ENCODE results near the gene NARS2.
A peak's percentile ranks its signal among the peaks of the same experiment; 100 is the strongest.
"Not testable (repeated sequence)": the region's sequence is repeated elsewhere in the genome, so short reads cannot be mapped to it uniquely, and the experiment has no call there.

NARS2 gene

DNA sequence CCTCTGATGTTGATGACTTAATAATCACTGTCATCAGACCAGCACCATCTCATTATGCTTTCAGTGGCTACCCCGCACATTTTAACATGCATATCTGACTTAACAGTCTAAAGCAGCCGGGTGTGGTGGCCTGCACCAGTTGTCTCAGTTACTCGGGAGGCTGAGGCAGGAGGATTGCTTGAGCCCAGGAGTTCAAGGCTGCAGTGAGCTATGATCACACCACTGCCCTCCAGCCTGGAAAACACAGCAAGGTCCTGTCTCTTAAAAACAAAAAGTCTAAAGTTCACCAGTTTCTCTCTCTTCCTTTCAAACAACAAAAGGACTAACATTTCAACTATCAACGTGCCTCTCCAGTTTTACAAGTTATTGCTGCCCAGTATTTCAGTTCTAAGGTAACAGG, 101.8 kb downstream of the NARS2 start:
- no peak for DNase-seq

- DNase-seq = no peak
Observed at GRCh38 chr11:78472382-78472781, 102.3 kb downstream of the NARS2 start.

- no peak for DNase-seq
Observed at GRCh38 chr11:78470861-78471442, 103.7 kb downstream of the NARS2 start.

- DNase-seq = peak; percentile 26
Observed at GRCh38 chr11:78469896-78470295, 104.8 kb downstream of the NARS2 start.

DNA sequence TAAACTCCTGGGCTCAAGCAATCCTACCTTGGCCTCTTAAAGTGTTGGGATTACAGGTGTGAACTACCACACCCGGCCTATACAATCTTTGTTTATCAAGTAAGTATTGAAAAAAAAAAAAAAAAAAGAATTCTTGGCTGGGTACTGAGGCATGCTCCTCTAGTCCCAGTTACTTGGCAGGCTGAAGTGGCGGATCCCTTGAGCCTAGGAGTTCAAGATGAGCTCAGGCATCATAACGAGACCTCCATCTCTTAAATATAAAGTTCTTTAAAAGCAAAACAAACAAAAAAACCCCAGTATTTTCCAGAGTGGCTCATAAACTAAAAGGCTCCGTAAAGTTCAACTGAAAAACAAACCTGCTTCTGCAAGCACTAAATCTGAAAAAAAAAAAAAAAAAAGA, 106.7 kb downstream of the NARS2 start:
- DNase-seq = no peak

- no peak for DNase-seq
Observed at GRCh38 chr11:78467370-78467769, 107.3 kb downstream of the NARS2 start.

DNA sequence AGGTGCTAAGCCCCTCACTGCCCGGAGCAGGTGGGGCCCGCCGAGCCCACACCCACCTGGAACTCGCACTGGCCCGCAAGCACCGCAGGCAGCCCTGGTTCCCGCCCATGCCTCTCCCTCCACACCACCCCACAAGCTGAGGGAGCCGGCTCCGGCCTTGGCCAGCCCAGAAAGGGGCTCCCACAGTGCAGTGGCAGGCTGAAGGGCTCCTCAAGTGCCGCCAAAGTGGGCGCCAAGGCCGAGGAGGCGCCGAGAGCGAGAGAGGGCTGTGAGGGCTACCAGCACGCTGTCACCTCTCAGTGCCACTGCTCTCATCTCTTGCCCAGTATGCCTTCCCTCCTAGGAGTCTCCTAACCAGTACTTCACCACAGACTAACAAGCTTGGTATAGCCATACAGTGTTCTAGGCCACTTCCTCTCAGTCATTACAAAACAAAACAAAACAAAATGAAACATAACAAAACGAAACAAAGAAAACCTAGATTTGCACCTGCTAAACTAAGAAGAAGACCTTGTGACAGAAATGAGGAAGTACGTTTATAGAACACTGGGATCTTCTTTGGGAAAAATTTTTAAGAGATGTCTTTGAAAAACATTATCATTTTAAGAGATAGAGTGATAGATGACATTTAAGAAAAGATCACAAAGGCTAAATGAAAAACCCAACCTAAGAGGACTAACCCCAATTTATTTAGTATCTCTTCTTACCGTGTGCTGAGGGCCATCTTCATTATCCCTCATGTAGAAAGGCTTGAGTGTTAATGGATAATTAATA, 109.3 kb downstream of the NARS2 start:
- peak; percentile 31 for DNase-seq

- DNase-seq = not testable (repeated sequence)
Observed at GRCh38 chr11:78464787-78465168, 109.9 kb downstream of the NARS2 start.

- no peak for DNase-seq
Observed at GRCh38 chr11:78460471-78460870, 114.2 kb downstream of the NARS2 start.

- no peak for DNase-seq
Observed at GRCh38 chr11:78459738-78460137, 114.9 kb downstream of the NARS2 start.

DNA sequence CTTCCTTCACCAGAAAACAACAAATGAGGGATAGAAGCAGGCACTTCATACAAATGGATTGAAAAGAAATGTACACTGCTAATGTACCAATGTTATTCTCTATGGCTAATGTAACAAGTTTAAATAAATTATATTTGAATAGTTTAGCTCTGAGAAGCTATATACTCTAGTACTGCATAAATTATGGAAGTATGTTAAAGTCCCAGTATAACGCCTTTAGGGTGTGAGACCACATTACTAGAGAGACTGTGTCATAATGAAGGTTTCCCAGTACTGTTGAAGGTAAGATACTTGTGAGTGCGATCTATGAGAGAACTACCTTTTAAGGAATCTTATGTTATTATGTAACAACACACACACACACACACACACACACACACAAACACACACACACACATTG, 117.2 kb downstream of the NARS2 start:
- DNase-seq = no peak

GRCh38 chr11:78453140-78453935, 121.3 kb downstream of the NARS2 start:
- no peak for DNase-seq

DNA sequence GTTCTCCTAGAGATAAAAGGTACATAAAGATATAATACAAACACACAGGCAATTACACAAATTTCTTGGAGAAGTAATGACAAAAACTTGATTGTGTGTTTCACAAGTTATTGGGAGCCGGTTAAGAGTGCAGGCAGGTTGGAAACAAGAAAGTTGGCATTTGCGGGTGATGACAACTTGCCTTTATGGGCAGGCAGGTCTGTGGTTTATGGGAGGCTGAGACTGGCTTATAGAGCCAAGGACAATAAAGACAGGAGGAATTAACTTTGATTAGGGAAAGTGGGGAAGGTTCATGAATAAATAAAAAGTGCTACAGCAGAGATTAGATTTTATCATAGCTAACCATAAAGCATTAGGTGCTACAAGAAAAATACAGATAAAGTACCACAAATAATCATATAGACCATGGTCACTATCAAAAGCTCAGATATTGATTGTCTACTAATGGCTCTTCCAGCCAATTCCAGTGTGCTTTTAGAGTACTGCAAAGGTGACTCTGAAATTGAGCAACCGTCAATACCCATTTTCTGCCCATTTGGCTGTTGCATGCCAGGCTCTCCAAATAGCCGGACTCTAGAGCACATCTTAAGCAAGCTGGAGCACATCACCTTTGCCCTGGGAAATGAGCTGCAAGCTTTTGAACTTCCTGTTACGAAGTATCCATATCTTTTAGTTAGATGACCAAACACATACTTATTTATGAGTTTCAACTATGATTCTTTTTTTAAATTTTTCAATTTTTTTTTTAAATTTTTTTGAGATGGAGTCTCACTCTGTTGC, 123.1 kb downstream of the NARS2 start:
- DNase-seq = no peak

DNA sequence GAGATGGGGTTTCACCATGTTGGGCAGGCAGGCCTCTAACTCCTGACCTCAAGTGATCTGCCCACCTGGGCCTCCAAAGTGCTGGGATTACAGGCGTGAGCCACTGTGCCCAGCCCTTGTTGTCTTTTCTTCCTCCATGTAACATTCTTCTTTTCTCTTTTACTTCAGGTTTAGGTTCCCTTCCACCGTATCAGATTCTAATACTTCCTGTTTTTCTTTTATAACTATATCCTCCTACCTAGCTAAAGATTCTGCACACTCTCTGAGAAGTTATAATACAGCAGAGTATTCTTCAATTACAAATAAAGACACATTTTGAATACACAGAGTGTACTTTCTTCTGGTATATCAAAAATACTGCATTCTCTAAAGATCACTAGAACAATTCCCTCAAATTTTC, 123.8 kb downstream of the NARS2 start:
- no peak for DNase-seq

DNA sequence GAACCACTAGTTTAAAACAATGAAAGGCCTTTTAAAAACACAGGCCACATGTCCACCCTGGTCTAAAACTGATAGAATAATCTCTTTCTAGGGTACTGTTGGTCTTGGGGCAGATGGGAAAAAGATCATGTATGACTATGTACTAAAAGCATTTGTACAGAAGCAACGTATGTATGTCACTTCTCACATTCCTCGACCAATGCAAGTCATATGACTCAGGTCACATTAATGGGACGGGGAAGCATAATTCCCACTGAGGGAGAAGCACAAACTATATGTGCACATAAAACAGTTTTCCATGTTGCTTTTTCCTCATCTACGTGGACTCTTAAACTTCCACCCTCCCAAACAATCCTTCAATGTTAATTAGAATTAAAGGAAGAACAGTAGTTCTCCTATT, 124.8 kb downstream of the NARS2 start:
- DNase-seq = no peak

- DNase-seq = no peak
Observed at GRCh38 chr11:78446210-78446609, 128.5 kb downstream of the NARS2 start.

GRCh38 chr11:78444726-78445125, 129.9 kb downstream of the NARS2 start:
- DNase-seq = no peak

GRCh38 chr11:78441956-78442355, 132.7 kb downstream of the NARS2 start:
- DNase-seq = no peak

GRCh38 chr11:78438298-78438975, 136.2 kb downstream of the NARS2 start:
- no peak for DNase-seq

- no peak for DNase-seq
Observed at GRCh38 chr11:78432956-78433355, 141.7 kb downstream of the NARS2 start.

GRCh38 chr11:78432058-78432515, 142.6 kb downstream of the NARS2 start:
- DNase-seq = peak; percentile 62

GRCh38 chr11:78429660-78430059, 145.0 kb downstream of the NARS2 start:
- no peak for DNase-seq
